Measurements from ENCODE around the gene SYNGR3.

DNA sequence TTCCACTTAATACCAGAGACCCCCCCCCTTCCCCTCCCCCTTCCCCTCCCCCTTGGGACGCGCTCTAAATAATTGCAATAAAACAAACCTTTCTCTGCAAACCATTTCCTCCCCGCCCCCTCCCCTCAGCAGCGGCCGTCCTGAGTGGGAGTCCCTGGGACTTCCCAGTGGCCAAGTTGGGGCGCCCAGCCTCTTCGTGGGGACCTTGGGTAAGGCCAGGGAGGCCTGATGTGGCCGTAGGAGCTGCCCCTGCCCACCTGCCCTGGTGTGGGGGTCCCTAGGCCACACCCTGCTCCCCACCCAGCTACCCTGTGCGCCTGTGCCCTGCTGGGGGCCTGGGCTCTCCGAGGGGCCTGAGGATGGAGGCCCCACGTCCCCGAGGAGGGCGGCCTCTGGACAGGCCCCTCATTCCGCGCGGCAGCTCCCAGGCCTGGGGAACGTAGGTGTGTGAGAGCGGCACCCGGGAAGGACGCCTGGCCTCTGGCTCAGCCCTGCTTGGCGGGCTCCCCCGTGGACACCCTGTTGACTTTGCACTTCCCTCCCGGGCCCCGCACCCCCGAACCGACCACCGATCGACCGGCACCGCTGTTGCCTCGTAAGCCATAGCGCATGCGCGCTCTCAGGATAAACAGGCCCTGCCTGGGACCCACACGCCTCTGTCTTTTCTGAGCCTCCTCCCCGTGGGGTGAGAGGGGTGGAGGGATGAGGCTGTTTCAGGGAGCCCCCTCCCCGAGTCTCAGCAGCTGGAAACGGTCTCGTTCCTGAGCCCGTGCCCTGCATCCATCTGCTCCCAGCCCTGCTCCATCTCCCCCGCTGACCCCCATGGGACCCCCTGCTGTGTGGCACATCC is 48.8 kb downstream of the SYNGR3 start:
- TF ChIP-seq, protein P1, sequence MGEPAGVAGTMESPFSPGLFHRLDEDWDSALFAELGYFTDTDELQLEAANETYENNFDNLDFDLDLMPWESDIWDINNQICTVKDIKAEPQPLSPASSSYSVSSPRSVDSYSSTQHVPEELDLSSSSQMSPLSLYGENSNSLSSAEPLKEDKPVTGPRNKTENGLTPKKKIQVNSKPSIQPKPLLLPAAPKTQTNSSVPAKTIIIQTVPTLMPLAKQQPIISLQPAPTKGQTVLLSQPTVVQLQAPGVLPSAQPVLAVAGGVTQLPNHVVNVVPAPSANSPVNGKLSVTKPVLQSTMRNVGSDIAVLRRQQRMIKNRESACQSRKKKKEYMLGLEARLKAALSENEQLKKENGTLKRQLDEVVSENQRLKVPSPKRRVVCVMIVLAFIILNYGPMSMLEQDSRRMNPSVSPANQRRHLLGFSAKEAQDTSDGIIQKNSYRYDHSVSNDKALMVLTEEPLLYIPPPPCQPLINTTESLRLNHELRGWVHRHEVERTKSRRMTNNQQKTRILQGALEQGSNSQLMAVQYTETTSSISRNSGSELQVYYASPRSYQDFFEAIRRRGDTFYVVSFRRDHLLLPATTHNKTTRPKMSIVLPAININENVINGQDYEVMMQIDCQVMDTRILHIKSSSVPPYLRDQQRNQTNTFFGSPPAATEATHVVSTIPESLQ (CRISPR knock-in tag; conservative IDR thresholded peaks at IDR 0.05), result no peak
- TF ChIP-seq, protein P2, sequence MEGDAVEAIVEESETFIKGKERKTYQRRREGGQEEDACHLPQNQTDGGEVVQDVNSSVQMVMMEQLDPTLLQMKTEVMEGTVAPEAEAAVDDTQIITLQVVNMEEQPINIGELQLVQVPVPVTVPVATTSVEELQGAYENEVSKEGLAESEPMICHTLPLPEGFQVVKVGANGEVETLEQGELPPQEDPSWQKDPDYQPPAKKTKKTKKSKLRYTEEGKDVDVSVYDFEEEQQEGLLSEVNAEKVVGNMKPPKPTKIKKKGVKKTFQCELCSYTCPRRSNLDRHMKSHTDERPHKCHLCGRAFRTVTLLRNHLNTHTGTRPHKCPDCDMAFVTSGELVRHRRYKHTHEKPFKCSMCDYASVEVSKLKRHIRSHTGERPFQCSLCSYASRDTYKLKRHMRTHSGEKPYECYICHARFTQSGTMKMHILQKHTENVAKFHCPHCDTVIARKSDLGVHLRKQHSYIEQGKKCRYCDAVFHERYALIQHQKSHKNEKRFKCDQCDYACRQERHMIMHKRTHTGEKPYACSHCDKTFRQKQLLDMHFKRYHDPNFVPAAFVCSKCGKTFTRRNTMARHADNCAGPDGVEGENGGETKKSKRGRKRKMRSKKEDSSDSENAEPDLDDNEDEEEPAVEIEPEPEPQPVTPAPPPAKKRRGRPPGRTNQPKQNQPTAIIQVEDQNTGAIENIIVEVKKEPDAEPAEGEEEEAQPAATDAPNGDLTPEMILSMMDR (CRISPR knock-in tag; IDR thresholded peaks at IDR 0.05), result no peak
- no peak for TF ChIP-seq HDAC6 (IDR thresholded peaks at IDR 0.05; ENCODE audit: low read depth, low read length)
- TF ChIP-seq, protein P3, sequence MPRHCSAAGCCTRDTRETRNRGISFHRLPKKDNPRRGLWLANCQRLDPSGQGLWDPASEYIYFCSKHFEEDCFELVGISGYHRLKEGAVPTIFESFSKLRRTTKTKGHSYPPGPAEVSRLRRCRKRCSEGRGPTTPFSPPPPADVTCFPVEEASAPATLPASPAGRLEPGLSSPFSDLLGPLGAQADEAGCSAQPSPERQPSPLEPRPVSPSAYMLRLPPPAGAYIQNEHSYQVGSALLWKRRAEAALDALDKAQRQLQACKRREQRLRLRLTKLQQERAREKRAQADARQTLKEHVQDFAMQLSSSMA (CRISPR knock-in tag; IDR thresholded peaks at IDR 0.05), result no peak

All from HepG2 (cell line).